ENCODE data around the gene B4GAT1. TPM values are rescaled to one million over a fixed set of nuclear protein-coding genes. Genes with fewer than 3 reads are reported as not detected.
"Not testable (repeated sequence)": the region's sequence is repeated elsewhere in the genome, so short reads cannot be mapped to it uniquely, and the experiment has no call there.

Gene B4GAT1
- total RNA-seq, 2 donors from 2014 or later = 37.9 to 41.1 TPM

GRCh38 chr11:66329165-66329673 lies 18.2 kb downstream of the B4GAT1 start:
- intact Hi-C loops (cut with DNase I) = no loop called here
- DNase-seq = no peak

GRCh38 chr11:66328302-66329144 lies 18.9 kb downstream of the B4GAT1 start:
- DNase-seq (peak; percentile 76), ATAC-seq (peak; percentile 79 to 87)
- intact Hi-C loops (cut with DNase I) = loop anchor here in 1 of 2 donors (1.0 kb wide), 1 partner anchor 16 kb away; no protein-coding TSS in a partner anchor

More at GRCh38 chr11:66329165-66329673, 18.2 kb downstream of the B4GAT1 start:
- no peak for ATAC-seq

- ATAC-seq (peak in 1 of 2 donors; percentile 2), DNase-seq (no peak)
- intact Hi-C loops (cut with DNase I) = loop anchor here in 1 of 2 donors (1.0 kb wide), 1 partner anchor 16 kb away; no protein-coding TSS in a partner anchor
These were observed 19.5 kb downstream of the B4GAT1 start for GRCh38 chr11:66328031-66328301.

- intact Hi-C loops (cut with DNase I) = loop anchor here in 1 of 2 donors (1.0 kb wide), 1 partner anchor 15 kb away; no protein-coding TSS in a partner anchor
- ATAC-seq (peak in 1 of 2 donors; percentile 62), DNase-seq (peak; percentile 48)
These were observed 20.0 kb downstream of the B4GAT1 start for GRCh38 chr11:66327171-66328030.

- intact Hi-C loops (cut with DNase I) = no loop called here
- DNase-seq (peak; percentile 68), ATAC-seq (peak; percentile 65)
These were observed 20.9 kb downstream of the B4GAT1 start for GRCh38 chr11:66326261-66327111.

GRCh38 chr11:66325263-66325671 lies 22.2 kb downstream of the B4GAT1 start:
- no peak for DNase-seq
- intact Hi-C loops (cut with DNase I) = no loop called here

GRCh38 chr11:66324664-66325063 lies 22.8 kb downstream of the B4GAT1 start:
- DNase-seq (no peak), ATAC-seq (no peak)
- intact Hi-C loops (cut with DNase I) = no loop called here

More at GRCh38 chr11:66325263-66325671, 22.2 kb downstream of the B4GAT1 start:
- ATAC-seq = no peak

GRCh38 chr11:66323684-66324083 lies 23.7 kb downstream of the B4GAT1 start:
- DNase-seq (no peak), ATAC-seq (no peak)
- intact Hi-C loops (cut with DNase I) = no loop called here

- intact Hi-C loops (cut with DNase I) = no loop called here
- ATAC-seq = peak; percentile 42 to 57
- peak; percentile 76 for DNase-seq
These were observed 24.5 kb downstream of the B4GAT1 start for GRCh38 chr11:66322732-66323427.

- intact Hi-C loops (cut with DNase I) = no loop called here
- DNase-seq = no peak
- no peak for ATAC-seq
These were observed 25.8 kb downstream of the B4GAT1 start for GRCh38 chr11:66321606-66322005.

- DNase-seq; intact Hi-C loops (cut with DNase I): not testable (repeated sequence)
These were observed 26.7 kb downstream of the B4GAT1 start for GRCh38 chr11:66320748-66321147.

GRCh38 chr11:66320289-66320688 lies 27.1 kb downstream of the B4GAT1 start:
- ATAC-seq; intact Hi-C loops (cut with DNase I); DNase-seq: not testable (repeated sequence)

More at GRCh38 chr11:66320748-66321147, 26.7 kb downstream of the B4GAT1 start:
- ATAC-seq = not testable (repeated sequence)

- no peak for ATAC-seq
These were observed 28.8 kb downstream of the B4GAT1 start for GRCh38 chr11:66318600-66318970.

GRCh38 chr11:66317723-66318599 lies 29.5 kb downstream of the B4GAT1 start:
- ATAC-seq (peak; percentile 10 to 12), DNase-seq (peak; percentile 72)
- intact Hi-C loops (cut with DNase I) = no loop called here

More at GRCh38 chr11:66318600-66318970, 28.8 kb downstream of the B4GAT1 start:
- intact Hi-C loops (cut with DNase I) = no loop called here
- DNase-seq = no peak

GRCh38 chr11:66317322-66317722 lies 30.1 kb downstream of the B4GAT1 start:
- intact Hi-C loops (cut with DNase I) = no loop called here
- peak; percentile 53 for DNase-seq

GRCh38 chr11:66316849-66317251 lies 30.6 kb downstream of the B4GAT1 start, which contains the start of gene CD248:
Gene CD248 (minus strand): TSS chr11:66317044. CDS start chr11:66317027, 17 bp downstream.
- DNase-seq = peak; percentile 83
- peak; percentile 54 to 60 for ATAC-seq
- intact Hi-C loops (cut with DNase I) = no loop called here

More at GRCh38 chr11:66317322-66317722, 30.1 kb downstream of the B4GAT1 start:
- peak; percentile 5 to 32 for ATAC-seq

All from left cardiac atrium (tissue), 4 donors.